ENCODE data around the gene SGMS1.

The SGMS1 gene

DNA sequence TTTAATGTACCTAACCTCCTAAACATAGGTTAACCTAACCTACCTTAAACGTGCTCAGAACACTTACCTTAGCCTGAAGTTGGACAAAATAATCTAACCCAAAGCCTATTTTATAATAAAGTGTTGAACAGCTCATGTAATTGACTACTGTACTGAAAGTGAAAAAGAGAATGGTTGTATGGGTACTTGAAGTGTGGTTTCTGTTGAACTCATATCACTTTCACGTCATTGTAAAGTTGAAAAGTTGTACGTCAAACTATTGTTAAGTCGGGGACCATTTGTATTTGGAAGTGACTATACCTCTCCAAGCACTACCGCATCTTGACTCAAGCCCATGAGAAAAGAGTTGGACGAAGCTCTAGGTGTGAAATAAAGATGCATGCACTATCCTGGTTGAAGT is 334.6 kb downstream of the SGMS1 start:
- Histone ChIP-seq H3K36me3 (replicated peaks) (no peaks in the 10 kb centered on the region), H3K27me3 (replicated peaks) (no peaks in the 10 kb centered on the region), H3K4me3 (ENCODE audit: low read depth, low read length) (no peak overlapping the region), H3K27ac (no peak overlapping the region)
- in situ Hi-C loops (cut with HindIII; ENCODE audit: low pct_ligation_motif_present, low sequenced_read_pairs), result no loop called here
- TF ChIP-seq, protein P1, sequence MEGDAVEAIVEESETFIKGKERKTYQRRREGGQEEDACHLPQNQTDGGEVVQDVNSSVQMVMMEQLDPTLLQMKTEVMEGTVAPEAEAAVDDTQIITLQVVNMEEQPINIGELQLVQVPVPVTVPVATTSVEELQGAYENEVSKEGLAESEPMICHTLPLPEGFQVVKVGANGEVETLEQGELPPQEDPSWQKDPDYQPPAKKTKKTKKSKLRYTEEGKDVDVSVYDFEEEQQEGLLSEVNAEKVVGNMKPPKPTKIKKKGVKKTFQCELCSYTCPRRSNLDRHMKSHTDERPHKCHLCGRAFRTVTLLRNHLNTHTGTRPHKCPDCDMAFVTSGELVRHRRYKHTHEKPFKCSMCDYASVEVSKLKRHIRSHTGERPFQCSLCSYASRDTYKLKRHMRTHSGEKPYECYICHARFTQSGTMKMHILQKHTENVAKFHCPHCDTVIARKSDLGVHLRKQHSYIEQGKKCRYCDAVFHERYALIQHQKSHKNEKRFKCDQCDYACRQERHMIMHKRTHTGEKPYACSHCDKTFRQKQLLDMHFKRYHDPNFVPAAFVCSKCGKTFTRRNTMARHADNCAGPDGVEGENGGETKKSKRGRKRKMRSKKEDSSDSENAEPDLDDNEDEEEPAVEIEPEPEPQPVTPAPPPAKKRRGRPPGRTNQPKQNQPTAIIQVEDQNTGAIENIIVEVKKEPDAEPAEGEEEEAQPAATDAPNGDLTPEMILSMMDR (IDR thresholded peaks at IDR 0.05; ENCODE audit: low read depth, low read length, missing control alignments), result no peak
- no peak for DNase-seq

DNA sequence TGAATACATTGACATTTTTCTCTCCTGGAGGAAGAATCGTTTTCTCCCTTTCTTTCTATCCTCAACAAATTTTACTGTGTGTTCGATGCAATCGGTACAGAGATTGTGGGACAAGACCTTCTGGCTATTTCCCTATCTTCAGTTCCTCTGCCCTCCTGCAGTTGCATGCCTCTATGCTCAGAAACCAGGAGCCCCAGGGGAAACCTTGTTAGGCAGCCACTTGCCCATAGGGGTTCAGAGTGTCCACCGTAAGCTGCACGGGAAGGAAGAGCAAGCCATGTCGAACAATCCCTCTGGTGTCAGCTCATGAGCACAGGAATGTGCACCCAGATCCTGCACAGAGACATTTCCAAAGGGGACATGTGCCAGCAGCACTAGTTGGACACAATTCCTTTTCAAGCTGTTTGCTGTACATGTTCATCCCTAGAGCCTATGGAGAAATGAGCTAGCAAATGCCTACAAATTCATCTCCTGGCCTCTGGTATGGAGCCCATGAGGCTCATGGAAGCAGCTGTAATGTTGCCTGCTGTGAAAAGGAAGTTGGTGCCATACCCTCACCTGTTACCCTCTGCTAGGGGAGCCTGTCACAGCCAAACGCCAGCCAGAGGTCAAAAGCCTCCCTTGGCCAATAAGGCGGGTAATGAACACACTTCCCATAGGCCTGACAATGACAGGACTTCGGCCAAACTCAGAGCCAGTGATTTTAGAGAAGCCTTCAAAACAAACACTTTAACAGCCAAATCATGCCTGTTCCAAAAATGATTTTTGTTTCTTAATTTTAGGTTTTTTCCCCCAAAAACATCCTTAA is 336.6 kb downstream of the SGMS1 start:
- DNase-seq, result no peak

DNA sequence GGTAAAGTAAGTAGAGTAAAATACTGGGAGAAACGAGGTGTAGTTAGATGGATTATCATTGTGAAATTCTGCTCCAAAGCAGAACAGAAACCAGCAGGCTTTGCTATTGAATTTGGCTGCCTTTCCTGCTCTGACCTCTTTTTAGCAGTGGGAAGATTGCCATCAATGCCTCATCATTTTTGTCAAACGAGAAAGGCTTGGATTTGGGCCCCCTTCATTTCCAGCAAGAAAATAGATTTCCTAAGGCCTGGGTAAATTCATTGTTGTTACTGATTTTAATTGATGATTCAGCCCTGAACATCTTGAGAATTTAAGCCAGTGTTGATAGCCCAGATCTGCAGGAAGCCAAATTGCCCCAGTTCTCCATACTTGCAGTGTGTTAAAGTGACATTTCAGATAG is 337.2 kb downstream of the SGMS1 start:
- Histone ChIP-seq H3K27me3 (replicated peaks) (peaks cover 3% of the 10 kb centered on the region), H3K4me3 (ENCODE audit: low read depth, low read length) (no peak overlapping the region), H3K36me3 (replicated peaks) (no peaks in the 10 kb centered on the region), H3K27ac (no peak overlapping the region)
- TF ChIP-seq, protein P1 (IDR thresholded peaks at IDR 0.05; ENCODE audit: low read depth, low read length, missing control alignments), result no peak
- in situ Hi-C loops (cut with HindIII; ENCODE audit: low pct_ligation_motif_present, low sequenced_read_pairs), result no loop called here
- DNase-seq, result no peak

More for the DNA sequence above, 336.6 kb downstream of the SGMS1 start:
- no peak overlapping the region for H3K4me3 ChIP-seq (ENCODE audit: low read depth, low read length)
- H3K36me3 ChIP-seq (replicated peaks), result no peaks in the 10 kb centered on the region
- TF ChIP-seq, protein P1 (IDR thresholded peaks at IDR 0.05; ENCODE audit: low read depth, low read length, missing control alignments), result no peak
- no peak overlapping the region for H3K27ac ChIP-seq
- H3K27me3 ChIP-seq (replicated peaks), result peaks cover 3% of the 10 kb centered on the region
- in situ Hi-C loops (cut with HindIII; ENCODE audit: low pct_ligation_motif_present, low sequenced_read_pairs), result no loop called here

DNA sequence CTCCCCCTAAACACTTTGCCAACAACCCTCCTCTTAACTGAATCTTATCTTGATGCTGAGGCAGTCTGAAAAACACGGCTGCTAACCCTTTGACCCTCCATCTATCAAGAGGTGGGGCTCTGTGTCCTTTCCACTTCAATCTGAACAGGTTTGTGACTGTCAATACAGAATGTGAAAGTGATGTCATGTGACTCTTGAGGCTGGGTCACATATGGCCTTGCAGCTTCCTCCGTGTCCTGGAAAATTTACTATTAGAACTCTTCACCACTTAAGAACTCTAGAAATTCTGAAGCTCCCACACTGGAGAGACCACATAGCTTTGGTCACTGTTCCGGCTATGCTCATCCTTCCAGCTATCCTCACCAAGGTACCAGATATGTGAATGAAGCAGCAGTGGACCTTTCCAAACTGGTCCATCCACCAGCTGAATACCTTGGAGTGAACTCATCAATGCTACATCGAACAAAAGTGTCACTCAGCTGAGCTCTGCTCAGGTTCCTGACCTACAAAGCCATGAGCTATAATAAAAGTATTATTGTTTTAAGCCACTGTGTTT is 341.7 kb downstream of the SGMS1 start:
- Histone ChIP-seq H3K27me3 (replicated peaks) (peaks cover 6% of the 10 kb centered on the region), H3K27ac (no peak overlapping the region), H3K36me3 (replicated peaks) (no peaks in the 10 kb centered on the region), H3K4me3 (ENCODE audit: low read depth, low read length) (no peak overlapping the region)
- in situ Hi-C loops (cut with HindIII; ENCODE audit: low pct_ligation_motif_present, low sequenced_read_pairs), result no loop called here
- TF ChIP-seq, protein P1 (IDR thresholded peaks at IDR 0.05; ENCODE audit: low read depth, low read length, missing control alignments), result no peak
- DNase-seq, result no peak

DNA sequence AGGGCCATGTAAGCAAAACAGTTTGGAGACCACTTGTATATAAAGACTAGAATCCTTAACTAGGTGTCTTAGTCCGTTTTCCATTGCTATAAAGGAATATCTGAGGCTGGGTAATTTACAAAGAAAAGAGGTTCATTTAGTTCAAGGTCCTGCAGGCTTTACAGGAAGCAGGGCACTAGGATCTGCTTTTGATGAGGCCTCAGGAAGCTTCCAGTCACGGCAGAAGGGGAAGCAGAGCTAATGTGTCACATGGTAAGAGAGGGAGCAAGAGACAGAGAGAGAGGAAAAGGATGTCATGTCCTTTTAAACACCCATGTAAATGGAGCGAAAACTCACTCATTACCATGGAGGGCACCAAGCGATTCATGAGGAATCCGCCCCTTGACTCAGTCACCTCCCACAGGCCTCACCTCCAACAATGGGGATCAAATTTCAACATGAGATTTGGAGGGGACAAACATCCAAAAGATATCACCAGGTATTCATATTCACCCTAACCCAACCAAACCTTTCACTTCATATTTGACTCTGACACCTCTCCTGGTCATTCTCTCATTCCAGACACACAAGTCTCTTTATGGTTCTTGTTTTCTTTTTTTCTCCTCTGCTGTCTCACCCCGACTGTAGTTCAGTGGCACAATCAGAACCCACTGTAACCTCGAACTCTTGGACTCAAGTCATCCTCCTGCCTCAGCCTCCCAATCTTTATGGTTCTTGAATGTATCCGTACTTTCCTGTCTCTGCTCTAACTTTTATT is 342.4 kb downstream of the SGMS1 start:
- Histone ChIP-seq H3K27ac (no peak overlapping the region), H3K4me3 (ENCODE audit: low read depth, low read length) (no peak overlapping the region), H3K36me3 (replicated peaks) (no peaks in the 10 kb centered on the region), H3K27me3 (replicated peaks) (peaks cover 6% of the 10 kb centered on the region)
- TF ChIP-seq, protein P1 (IDR thresholded peaks at IDR 0.05; ENCODE audit: low read depth, low read length, missing control alignments), result no peak
- in situ Hi-C loops (cut with HindIII; ENCODE audit: low pct_ligation_motif_present, low sequenced_read_pairs), result no loop called here
- DNase-seq, result no peak

All from brain microvascular endothelial cell (primary cell).